ENCODE data around the gene MIDN. TPM values are rescaled to one million over a fixed set of nuclear protein-coding genes. Genes with fewer than 3 reads are reported as not detected.

The MIDN gene
- total RNA-seq, 1 donor from 2014 or later = 204 TPM

DNA sequence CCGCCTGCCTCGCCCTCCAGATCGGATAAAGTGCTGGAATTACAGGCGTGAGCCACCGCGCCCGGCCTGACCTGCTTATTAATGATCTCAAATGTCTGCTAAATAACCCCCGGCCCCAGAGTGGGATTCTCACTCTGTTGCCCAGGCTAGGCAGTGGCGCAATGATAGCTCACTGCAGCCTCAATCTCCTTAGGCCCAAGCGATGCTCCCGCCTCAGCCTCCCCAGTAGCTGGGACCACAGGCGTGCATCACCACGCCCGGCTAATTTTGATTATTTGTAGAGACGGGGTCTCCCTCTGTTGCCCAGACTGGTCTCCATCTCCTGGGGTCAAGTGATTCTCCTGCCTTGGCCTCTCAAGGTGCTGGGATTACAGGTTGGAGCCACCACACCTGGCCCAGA is 7.5 kb upstream of the MIDN start:
- TF ChIP-seq, protein P1, sequence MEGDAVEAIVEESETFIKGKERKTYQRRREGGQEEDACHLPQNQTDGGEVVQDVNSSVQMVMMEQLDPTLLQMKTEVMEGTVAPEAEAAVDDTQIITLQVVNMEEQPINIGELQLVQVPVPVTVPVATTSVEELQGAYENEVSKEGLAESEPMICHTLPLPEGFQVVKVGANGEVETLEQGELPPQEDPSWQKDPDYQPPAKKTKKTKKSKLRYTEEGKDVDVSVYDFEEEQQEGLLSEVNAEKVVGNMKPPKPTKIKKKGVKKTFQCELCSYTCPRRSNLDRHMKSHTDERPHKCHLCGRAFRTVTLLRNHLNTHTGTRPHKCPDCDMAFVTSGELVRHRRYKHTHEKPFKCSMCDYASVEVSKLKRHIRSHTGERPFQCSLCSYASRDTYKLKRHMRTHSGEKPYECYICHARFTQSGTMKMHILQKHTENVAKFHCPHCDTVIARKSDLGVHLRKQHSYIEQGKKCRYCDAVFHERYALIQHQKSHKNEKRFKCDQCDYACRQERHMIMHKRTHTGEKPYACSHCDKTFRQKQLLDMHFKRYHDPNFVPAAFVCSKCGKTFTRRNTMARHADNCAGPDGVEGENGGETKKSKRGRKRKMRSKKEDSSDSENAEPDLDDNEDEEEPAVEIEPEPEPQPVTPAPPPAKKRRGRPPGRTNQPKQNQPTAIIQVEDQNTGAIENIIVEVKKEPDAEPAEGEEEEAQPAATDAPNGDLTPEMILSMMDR (IDR thresholded peaks at IDR 0.05; ENCODE audit: unreplicated experiment) = no peak
- Mint-ChIP-seq H3K4me1 (ENCODE audit: unreplicated experiment) (peaks cover 7% of the 10 kb centered on the region), H3K36me3 (ENCODE audit: low read depth, unreplicated experiment) (no peaks in the 10 kb centered on the region), H3K27ac (ENCODE audit: unreplicated experiment) (no peak overlapping the region), H3K4me3 (ENCODE audit: unreplicated experiment) (peak overlapping the region; percentile 93), H3K27me3 (ENCODE audit: unreplicated experiment) (peaks cover 20% of the 10 kb centered on the region), H3K9me3 (ENCODE audit: unreplicated experiment) (no peaks in the 10 kb centered on the region)
- DNase-seq (ENCODE audit: low spot score) = no peak

DNA sequence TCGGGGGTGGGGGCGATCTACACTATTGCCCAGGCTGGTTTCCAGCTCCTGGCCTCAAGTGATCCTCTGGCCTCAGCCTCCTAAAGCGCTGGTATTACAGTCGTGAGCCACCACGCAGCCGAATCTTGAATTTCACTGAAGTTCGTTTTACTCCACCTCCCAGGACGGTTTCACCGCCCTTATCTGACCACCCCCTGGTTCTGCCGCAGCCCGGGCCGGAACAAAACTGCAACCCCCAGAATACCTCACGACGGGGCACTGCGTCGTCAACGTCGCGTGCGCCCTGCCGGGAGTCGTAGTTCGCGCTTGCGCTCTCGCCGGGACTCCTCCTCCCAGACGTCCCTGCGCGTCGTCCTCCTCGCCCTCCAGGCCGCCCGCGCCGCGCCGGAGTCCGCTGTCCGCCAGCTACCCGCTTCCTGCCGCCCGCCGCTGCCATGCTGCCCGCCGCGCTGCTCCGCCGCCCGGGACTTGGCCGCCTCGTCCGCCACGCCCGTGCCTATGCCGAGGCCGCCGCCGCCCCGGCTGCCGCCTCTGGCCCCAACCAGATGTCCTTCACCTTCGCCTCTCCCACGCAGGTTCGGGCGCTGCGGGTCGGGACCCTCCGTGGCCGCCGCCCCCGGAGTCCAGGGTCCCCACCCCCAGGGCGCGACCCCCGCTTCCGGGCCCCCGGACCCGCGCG is 6.8 kb upstream of the MIDN start, which contains the start of gene ATP5F1D:
Gene ATP5F1D (plus strand): TSS at position 335 of the 679 bp plus-strand sequence. CDS start 100 bp downstream, at position 435.
- TF ChIP-seq, protein P1 (IDR thresholded peaks at IDR 0.05; ENCODE audit: unreplicated experiment) = no peak
- H3K4me3 Mint-ChIP-seq (ENCODE audit: unreplicated experiment) = peak within 1 kb of the TSS; percentile 93

DNA sequence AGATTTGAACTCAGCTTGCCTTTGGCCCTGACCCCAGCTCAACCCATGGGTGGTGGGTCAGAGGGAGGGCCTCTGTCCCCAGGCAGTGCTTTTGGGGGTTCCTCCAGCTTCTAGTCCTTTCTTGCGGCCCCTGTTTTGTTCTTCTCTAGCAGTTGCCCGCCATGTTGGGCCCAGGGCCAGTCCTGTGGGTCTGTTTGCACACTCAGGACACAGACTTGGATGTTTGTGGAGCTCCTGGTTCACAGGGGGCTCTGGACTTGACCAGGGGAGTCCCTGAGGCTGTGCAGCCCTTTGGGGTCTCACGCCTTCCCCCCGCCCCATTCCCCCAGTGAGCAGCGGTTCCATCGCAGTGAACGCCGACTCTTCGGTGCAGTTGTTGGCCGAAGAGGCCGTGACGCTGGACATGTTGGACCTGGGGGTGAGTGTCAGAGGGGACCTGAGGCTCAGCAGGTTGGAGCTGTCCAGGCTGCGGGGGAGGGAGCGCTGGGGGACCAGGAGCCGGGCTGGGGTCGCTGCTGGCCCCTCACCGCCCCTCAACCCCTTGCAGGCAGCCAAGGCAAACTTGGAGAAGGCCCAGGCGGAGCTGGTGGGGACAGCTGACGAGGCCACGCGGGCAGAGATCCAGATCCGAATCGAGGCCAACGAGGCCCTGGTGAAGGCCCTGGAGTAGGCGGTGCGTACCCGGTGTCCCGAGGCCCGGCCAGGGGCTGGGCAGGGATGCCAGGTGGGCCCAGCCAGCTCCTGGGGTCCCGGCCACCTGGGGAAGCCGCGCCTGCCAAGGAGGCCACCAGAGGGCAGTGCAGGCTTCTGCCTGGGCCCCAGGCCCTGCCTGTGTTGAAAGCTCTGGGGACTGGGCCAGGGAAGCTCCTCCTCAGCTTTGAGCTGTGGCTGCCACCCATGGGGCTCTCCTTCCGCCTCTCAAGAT is 4.4 kb upstream of the MIDN start:
- no peak overlapping the region for H3K4me3 Mint-ChIP-seq (ENCODE audit: unreplicated experiment)
- no peak overlapping the region for H3K27ac Mint-ChIP-seq (ENCODE audit: unreplicated experiment)
- peak; percentile 90 for DNase-seq (ENCODE audit: low spot score)
- peaks cover 7% of the 10 kb centered on the region for H3K4me1 Mint-ChIP-seq (ENCODE audit: unreplicated experiment)
- H3K36me3 Mint-ChIP-seq (ENCODE audit: low read depth, unreplicated experiment) = no peaks in the 10 kb centered on the region
- TF ChIP-seq, protein P1 (IDR thresholded peaks at IDR 0.05; ENCODE audit: unreplicated experiment) = peak; percentile 74
- H3K27me3 Mint-ChIP-seq (ENCODE audit: unreplicated experiment) = peaks cover 18% of the 10 kb centered on the region
- no peaks in the 10 kb centered on the region for H3K9me3 Mint-ChIP-seq (ENCODE audit: unreplicated experiment)

More for the DNA sequence above, 6.8 kb upstream of the MIDN start, which contains the start of gene ATP5F1D:
- Mint-ChIP-seq H3K9me3 (ENCODE audit: unreplicated experiment) (no peaks in the 10 kb centered on the region), H3K27ac (ENCODE audit: unreplicated experiment) (peak within 1 kb of the TSS; percentile 42), H3K4me1 (ENCODE audit: unreplicated experiment) (peaks cover 7% of the 10 kb centered on the region), H3K36me3 (ENCODE audit: low read depth, unreplicated experiment) (no peaks in the 10 kb centered on the region), H3K27me3 (ENCODE audit: unreplicated experiment) (peaks cover 20% of the 10 kb centered on the region)
- peak; percentile 84 for DNase-seq (ENCODE audit: low spot score)

DNA sequence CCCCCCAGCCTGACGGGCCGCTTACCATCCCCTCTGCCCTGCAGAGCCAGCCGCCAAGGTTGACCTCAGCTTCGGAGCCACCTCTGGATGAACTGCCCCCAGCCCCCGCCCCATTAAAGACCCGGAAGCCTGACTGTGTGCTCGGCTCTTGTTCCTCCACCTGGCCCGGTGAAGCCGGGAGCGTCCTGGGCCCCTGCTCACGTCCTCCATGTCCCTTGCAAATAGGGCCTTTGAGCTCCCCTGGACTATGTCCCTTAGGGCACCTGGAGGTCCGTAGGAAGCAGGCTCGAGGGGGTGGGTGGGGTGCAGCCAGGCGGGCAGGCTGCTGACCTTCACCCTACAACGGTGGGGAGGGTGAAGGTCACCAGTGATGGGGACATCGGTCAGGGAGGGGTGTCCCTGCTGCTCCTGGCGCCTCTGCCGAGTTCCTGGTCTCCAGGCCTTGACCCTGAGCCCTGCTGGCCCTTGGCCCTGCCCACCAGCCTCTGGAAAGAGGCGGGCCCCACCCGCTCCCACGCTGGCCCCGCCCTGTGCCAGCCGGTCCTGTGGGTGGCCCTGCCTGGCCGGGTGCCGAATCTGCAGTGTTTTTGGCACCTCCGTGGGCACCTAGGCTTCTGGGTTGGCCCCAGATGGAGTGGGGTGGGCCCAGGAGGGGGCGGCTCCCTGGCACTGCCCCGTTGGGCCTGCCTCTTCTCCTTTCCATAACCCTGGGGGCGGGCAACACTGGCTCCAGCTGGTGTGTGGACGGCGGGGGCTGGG is 3.5 kb upstream of the MIDN start:
- Mint-ChIP-seq H3K36me3 (ENCODE audit: low read depth, unreplicated experiment) (no peaks in the 10 kb centered on the region), H3K27me3 (ENCODE audit: unreplicated experiment) (peaks cover 17% of the 10 kb centered on the region), H3K4me3 (ENCODE audit: unreplicated experiment) (no peak overlapping the region), H3K27ac (ENCODE audit: unreplicated experiment) (no peak overlapping the region), H3K9me3 (ENCODE audit: unreplicated experiment) (no peaks in the 10 kb centered on the region), H3K4me1 (ENCODE audit: unreplicated experiment) (peaks cover 7% of the 10 kb centered on the region)
- TF ChIP-seq, protein P1 (IDR thresholded peaks at IDR 0.05; ENCODE audit: unreplicated experiment) = no peak
- DNase-seq (ENCODE audit: low spot score) = no peak
